Astrocyte of the cerebellum (primary cell): Measurements from ENCODE around the gene ZNF219.

ENCODE experiments used
- DNase-seq: peaks from one replicate; pipeline ENCODE4 v3.0.0-alpha.2; 2011; ENCODE audit warnings: low read depth
- H3K4me3 ChIP-seq: 2 replicates; pipeline ENCODE4 v1.5.1; 2011; ENCODE audit warnings: mild to moderate bottlenecking, low read depth, low read length, moderate library complexity
- in situ Hi-C: cut with HindIII; loops from 2 replicates; pipeline ENCODE4 v1.10.0; 2017; ENCODE audit warnings: low sequenced_read_pairs
- TF ChIP-seq, protein P1 (sequence below): IDR thresholded peaks from 2 replicates; pipeline ENCODE4 v1.5.1; 2012; ENCODE audit warnings: low read length, low read depth, moderate library complexity, mild to moderate bottlenecking; ENCODE audit errors: missing control alignments

Gene ZNF219

DNA sequence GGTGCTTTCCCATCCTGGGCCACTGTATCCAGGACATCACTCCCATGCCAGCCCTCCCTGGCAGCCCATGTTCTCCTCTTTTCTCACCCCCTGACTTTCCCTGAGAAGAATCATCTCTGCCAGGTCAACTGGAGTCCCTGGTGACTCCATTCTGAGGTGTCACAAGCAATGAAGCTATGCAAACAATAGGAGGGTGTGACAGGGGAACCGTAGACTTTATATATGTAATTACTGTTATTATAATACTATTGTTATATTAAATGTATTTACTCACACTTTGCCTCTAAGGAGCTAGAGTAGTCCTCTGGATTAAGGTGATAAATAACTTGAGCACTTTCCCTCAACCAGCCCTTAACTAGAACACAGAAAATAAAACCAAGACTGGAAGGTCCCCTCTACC lies 9.2 kb downstream of the ZNF219 start:
- H3K4me3 ChIP-seq: no peak overlapping the region
- in situ Hi-C loops: no loop called here
- TF ChIP-seq, protein P1, sequence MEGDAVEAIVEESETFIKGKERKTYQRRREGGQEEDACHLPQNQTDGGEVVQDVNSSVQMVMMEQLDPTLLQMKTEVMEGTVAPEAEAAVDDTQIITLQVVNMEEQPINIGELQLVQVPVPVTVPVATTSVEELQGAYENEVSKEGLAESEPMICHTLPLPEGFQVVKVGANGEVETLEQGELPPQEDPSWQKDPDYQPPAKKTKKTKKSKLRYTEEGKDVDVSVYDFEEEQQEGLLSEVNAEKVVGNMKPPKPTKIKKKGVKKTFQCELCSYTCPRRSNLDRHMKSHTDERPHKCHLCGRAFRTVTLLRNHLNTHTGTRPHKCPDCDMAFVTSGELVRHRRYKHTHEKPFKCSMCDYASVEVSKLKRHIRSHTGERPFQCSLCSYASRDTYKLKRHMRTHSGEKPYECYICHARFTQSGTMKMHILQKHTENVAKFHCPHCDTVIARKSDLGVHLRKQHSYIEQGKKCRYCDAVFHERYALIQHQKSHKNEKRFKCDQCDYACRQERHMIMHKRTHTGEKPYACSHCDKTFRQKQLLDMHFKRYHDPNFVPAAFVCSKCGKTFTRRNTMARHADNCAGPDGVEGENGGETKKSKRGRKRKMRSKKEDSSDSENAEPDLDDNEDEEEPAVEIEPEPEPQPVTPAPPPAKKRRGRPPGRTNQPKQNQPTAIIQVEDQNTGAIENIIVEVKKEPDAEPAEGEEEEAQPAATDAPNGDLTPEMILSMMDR: no peak
- DNase-seq: no peak

DNA sequence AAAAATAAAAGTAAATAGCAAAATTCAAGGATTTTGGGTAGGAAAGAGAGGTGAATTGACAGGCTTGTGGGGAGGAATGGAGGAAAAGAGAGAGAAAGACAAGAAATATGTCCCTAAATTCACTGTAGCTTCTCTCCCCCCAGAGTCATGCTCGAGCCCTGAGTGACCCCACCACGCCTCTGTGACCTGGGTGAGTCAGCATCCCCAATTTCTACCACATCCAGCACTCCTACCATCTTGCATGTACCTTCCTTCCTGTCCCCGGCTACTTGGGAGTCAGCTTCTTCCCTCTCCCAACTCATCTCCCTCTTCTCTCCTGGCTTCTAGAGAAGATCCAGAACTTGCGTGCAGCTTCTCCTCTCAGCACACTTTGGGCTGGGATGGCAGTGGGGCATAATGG lies 9.8 kb downstream of the ZNF219 start:
- TF ChIP-seq, protein P1: no peak
- no peak for DNase-seq
- H3K4me3 ChIP-seq: no peak overlapping the region
- in situ Hi-C loops: no loop called here

DNA sequence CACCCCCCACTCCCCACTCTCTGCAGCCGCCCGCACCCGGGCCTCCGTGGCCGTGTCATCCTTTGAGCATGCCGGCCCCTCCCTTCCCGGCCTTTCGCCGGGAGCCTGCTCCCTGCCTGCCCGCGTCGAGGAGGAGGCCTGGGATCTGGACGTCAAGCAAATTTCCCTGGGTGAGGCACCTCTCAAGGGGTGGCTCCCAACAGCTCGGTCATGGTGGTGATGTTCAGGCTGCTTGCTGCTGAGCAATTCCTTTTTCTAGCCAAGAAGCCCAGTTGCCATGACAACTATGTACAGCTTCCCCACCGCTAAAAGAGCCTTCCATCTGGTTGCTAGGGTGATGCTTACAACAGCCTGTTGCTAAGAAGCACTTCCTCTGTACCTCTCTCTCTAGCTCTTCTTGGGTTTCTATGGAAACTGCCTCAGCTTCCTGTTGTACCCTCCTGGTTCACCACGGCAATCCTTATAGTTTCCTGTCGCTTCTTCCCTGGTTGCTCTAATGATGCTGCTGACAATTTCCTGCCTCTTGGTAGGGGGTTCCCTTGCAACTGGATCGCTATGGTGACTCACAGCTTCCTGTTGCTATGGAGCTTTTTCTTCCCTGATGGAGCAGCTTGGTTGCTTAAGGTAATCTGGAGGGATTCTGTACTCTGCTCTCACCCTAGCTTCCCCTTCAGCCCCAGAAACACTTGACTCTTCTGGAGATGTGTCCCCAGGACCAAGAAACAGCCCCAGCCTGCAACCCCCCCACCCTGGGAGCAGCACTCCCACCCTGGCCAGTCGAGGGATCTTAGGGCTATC lies 11.0 kb downstream of the ZNF219 start:
- TF ChIP-seq, protein P1: no peak
- peak; percentile 91 for DNase-seq
- no peak overlapping the region for H3K4me3 ChIP-seq
- in situ Hi-C loops: no loop called here

DNA sequence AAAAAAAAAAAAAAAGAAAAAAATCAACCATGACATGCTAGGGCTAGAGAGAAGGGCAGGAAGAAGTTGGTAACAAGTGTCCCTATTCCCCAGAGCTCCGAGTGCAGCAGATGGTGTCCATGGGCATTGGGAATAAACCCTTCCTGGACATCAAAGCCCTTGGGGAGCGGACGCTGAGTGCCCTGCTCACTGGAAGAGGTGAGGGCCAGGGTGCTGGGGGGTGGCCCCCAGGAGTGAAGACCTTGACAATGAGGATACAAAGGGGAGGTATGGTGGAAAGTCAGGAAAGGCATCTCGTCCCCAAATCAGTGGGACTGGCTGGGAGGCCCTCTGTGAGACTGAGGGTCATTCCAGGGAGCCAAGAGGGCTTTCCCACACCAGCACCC lies 11.6 kb downstream of the ZNF219 start:
- in situ Hi-C loops: no loop called here
- no peak for DNase-seq
- no peak overlapping the region for H3K4me3 ChIP-seq
- TF ChIP-seq, protein P1: no peak

DNA sequence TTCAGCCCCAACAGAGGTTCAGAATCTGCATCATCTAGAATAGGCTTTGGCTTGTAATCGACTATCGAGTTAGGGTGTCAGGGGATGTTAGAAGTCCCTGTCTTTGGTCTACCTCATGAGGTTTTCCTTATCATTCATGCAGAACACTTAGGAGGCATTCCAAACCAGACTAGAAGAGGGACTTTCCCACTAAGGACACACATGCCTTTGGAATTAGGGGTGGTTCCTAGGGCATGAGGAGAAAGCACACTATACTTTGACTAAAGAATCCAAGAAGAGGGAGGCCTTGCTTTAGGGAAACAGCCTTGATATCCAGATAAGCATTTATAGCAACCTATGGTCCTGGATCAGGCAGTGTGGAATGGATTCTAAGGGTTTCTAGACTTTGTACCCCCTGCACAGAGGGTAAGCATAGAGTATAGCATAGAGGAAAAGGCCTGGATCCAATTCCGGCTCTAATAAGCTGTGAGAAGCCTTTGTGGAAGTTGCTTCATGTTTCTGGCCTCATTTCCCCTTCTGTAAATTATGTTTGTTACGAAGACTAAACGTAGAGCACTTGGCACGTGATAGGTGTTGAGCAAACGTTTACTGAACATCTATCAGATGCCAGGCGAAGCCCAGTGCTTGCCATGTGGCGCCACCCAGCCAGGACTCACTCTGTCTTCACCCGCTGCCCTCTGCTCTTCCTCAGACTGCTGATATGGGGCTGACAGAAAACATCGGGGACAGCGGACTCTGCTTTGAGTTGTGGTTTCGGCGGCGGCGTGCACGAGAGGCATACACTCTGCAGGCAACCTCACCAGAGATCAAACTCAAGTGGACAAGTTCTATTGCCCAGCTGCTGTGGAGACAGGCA lies 13.2 kb downstream of the ZNF219 start:
- TF ChIP-seq, protein P1: no peak
- DNase-seq: peak; percentile 33
- in situ Hi-C loops: no loop called here
- no peak overlapping the region for H3K4me3 ChIP-seq

DNA sequence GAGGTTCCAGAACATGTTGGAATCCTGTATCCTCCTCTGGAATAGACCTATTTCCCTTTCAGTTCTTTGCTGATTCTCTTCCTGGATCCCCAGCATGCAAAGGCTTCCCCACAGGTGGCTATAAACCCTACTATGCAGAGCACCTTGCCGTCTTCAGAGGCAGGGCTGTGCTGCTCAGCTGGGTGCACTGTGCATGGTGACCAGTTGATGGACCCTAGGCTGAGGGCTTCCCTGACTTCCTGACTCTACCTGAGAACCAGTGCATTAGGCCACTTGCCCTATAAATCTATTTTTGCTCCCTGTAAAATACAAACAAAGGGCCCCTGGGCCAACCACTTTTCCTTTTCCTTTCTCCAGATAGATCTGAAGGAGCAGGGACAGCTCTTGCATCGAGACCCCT lies 14.1 kb downstream of the ZNF219 start:
- no peak overlapping the region for H3K4me3 ChIP-seq
- TF ChIP-seq, protein P1: no peak
- DNase-seq: no peak
- in situ Hi-C loops: no loop called here
